Activated naive CD8-positive, alpha-beta T cell treated with anti-CD3 and anti-CD28 coated beads, Interleukin-2, amount 50 U/mL, for 24 hours (primary cell): ENCODE data around the gene AKR7A2.

ENCODE experiments used
- ATAC-seq: fragments of 150-1000 bp; cut with Tn5 transposase; one replicate; pipeline ENCODE4 v1.10.0; 2021
- DNase-seq: peaks from one replicate; pipeline ENCODE4 v3.0.0; 2021
- H3K27ac Mint-ChIP-seq: one replicate; pipeline ENCODE4 v1.8.0; 2021; ENCODE audit warnings: mild to moderate bottlenecking, mixed read lengths
- H3K27me3 Mint-ChIP-seq: one replicate; pipeline ENCODE4 v1.8.0; 2021; ENCODE audit warnings: mixed read lengths
- H3K36me3 Mint-ChIP-seq: one replicate; pipeline ENCODE4 v1.8.0; 2021; ENCODE audit warnings: low read depth, mixed read lengths
- H3K4me1 Mint-ChIP-seq: one replicate; pipeline ENCODE4 v1.8.0; 2021; ENCODE audit warnings: mixed read lengths
- H3K4me3 Mint-ChIP-seq: one replicate; pipeline ENCODE4 v1.8.0; 2021; ENCODE audit warnings: mild to moderate bottlenecking, moderate library complexity, mixed read lengths
- H3K9me3 Mint-ChIP-seq: one replicate; pipeline ENCODE4 v1.8.0; 2021; ENCODE audit warnings: mixed read lengths

Gene AKR7A2

DNA sequence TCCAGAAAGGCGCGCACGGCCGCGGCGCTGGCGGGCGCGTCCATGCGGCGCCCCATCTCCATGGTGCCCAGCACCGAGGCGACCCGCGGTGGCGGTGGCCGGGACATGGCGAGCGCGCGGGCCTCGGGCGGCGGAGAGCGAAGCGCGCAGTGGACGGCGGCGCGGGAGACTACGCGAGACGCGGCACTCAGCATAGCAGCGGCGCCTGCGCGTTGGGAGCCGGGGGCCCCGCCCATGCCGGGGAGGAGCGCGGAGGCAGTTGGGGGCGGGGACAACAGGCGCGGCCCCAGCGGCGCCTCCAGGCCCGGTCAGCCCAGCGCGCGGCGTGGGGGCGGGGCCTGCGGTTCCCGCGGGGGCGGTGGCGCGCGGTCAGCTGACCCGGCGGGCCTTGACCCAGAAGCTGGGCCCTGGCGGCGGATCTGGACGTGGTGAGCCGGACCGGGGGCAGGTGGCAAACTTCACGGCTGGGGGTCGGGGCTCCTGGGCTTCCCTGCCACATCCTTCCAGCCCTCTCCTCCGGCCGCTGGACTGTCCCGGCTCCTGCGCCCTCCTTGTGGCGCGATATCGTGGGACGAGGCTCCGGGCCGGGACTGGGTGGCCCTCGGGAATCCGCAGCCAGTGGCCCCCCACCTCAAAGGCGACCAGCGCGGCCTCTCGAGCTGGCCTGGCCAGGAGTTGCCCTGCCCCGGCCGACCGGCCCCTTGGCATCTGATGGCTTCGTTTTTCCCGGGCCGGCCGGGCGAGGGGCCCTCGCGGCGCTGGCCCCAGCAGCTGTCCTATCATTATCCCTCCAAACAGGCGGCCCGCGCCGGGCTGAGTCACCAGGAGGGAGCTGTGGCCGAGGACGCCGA is at the start of gene AKR7A2, which contains the start of gene SLC66A1:
Gene AKR7A2, minus strand, starts transcription at position 214 of the 851 bp plus-strand sequence. Its CDS starts 20 bp downstream, at position 194.
Gene SLC66A1, plus strand, starts transcription at position 396 of the 851 bp plus-strand sequence. CDS start 5,352 bp downstream, outside the sequence.
- Mint-ChIP-seq H3K27me3 (no peaks in the 10 kb centered on the region), H3K9me3 (no peaks in the 10 kb centered on the region), H3K4me1 (peaks cover 50% of the 10 kb centered on the region), H3K27ac (peak within 1 kb of the TSS; percentile 81), H3K4me3 (peak within 1 kb of the TSS; percentile 83), H3K36me3 (peaks cover 6% of the 10 kb centered on the region)
- peak; percentile 94 for DNase-seq
- ATAC-seq, result peak; percentile 91

DNA sequence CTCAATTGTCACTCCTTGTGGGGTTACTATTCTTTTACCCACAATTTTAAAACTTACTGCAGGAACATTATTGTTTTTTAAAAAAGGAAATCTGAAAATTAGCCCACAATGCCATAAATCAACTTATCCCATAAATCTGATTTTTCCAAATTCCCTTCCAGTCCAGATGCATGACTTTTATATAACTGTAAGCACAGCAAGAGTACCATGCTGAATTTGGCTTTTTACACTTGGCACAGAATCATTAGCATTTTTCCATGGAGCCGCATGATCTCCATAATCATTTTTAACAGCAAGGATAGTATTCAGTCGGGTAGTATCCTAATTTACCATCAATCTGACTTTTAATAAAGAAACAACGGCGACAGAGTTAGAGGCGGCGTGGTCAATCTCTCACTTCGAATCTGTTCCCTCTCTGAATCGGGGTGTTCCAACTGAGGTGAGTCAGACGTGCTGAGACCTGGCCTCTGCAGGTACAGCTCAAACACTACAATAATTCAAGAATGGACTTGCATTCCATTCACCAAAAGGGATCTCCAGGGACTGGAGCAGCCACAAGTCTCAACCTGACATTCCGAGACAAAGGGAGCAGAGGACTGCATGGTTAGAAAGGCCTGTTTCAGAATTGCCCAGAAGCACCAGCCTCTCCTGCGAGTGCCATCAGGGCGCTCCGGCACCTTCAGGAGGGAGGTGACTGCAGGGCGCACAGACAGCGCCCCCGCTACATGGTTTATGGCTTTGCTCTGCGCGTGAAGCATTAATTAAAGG is 49.1 kb upstream of the AKR7A2 start:
- Mint-ChIP-seq H3K27ac (peak overlapping the region; percentile 34), H3K4me3 (no peak overlapping the region), H3K9me3 (no peaks in the 10 kb centered on the region), H3K27me3 (no peaks in the 10 kb centered on the region), H3K4me1 (peaks cover 35% of the 10 kb centered on the region), H3K36me3 (peaks cover 16% of the 10 kb centered on the region)
- no peak for DNase-seq
- no peak for ATAC-seq

DNA sequence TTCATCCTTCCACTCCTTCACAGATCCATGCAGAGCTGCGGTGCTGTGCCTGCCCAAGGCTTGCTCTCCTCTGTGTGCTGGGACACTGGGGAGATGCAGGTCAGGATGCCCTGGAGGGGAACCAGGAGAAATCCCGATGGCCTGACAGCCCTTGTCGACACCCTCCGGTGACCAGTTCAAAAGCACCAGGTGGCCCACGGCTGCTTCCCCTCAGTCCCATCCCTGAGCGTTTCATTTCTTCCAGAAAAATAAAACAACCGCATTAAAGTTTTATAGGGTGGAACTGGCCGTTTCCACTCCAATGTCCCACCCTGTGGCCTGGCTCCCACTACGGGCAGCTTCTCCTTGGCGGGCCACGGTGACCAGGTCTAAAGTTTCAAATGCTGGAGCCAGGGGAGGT is 48.5 kb upstream of the AKR7A2 start:
- Mint-ChIP-seq H3K27me3 (no peaks in the 10 kb centered on the region), H3K9me3 (no peaks in the 10 kb centered on the region), H3K4me1 (peaks cover 35% of the 10 kb centered on the region), H3K4me3 (no peak overlapping the region), H3K27ac (no peak overlapping the region), H3K36me3 (peaks cover 22% of the 10 kb centered on the region)
- ATAC-seq (no peak), DNase-seq (no peak)

DNA sequence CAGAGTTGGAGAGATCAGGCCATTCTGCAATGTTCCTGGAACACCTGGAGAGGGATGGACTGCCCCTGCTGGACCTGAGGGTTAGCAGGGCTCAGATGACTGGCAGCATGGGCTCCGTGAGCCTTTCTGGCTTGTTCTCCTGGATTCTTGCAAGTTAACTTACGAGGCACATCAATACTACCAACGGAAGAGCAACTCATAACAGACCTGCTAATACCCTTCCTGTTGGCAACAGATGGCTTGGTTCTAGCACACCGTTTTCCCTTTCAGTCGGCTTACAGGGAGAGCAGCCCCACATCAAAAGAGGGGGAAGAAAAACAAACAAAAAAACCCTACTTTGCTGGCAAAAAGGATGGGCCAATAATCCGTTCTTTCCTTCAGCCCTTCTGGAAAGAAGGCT is 48.1 kb upstream of the AKR7A2 start:
- no peaks in the 10 kb centered on the region for H3K27me3 Mint-ChIP-seq

DNA sequence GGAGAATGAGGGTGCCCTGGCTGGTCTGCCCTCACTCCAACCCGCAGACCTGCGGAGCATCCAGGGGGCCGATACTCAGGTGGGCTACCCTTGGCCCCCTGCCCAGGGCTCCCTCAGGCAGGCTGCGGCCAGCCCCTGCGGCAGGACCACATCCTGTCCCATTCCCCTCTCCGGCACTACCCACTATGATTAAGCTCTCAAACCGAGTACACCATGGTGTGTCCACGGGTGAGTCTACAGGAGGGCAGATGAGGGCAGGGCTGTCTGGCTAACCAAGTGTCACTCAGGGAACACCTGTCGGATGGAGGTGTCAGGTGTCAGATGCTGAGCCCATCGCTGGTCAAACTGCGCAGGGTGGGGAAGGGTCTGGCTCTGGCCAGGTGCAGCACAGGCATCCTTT is 47.4 kb upstream of the AKR7A2 start:
- ATAC-seq (no peak), DNase-seq (no peak)
- peak overlapping the region; percentile 44 for H3K27ac Mint-ChIP-seq
- H3K36me3 Mint-ChIP-seq, result peaks cover 26% of the 10 kb centered on the region
- H3K4me3 Mint-ChIP-seq, result no peak overlapping the region
- no peaks in the 10 kb centered on the region for H3K27me3 Mint-ChIP-seq
- no peaks in the 10 kb centered on the region for H3K9me3 Mint-ChIP-seq
- H3K4me1 Mint-ChIP-seq, result peaks cover 35% of the 10 kb centered on the region

More for the DNA sequence above, 48.1 kb upstream of the AKR7A2 start:
- peak overlapping the region; percentile 44 for H3K27ac Mint-ChIP-seq
- peaks cover 23% of the 10 kb centered on the region for H3K36me3 Mint-ChIP-seq
- ATAC-seq, result no peak
- H3K9me3 Mint-ChIP-seq, result no peaks in the 10 kb centered on the region
- no peak for DNase-seq
- H3K4me3 Mint-ChIP-seq, result no peak overlapping the region
- peaks cover 35% of the 10 kb centered on the region for H3K4me1 Mint-ChIP-seq

DNA sequence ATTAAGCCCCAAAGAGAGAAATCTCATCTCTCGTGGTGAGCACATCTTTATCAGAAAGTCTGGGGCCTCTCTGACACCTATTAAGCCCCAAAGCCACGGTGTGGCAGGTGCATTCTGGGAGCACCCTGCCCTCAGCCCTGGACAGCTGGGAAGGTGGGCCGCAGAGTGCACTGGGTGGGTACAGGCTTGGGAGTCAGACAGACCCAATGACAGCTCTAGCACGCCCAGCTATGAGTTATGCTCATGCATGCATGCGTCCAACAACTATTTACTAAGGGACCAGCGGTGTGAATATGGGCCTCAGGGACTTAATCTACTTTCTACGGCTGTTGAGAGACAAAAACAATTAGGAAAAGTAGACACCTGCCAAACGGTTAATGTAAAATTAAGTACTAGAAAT is 46.8 kb upstream of the AKR7A2 start:
- DNase-seq, result no peak
- ATAC-seq, result no peak
- Mint-ChIP-seq H3K27ac (no peak overlapping the region), H3K9me3 (no peaks in the 10 kb centered on the region), H3K27me3 (no peaks in the 10 kb centered on the region), H3K4me3 (no peak overlapping the region), H3K4me1 (peaks cover 35% of the 10 kb centered on the region), H3K36me3 (peaks cover 29% of the 10 kb centered on the region)

DNA sequence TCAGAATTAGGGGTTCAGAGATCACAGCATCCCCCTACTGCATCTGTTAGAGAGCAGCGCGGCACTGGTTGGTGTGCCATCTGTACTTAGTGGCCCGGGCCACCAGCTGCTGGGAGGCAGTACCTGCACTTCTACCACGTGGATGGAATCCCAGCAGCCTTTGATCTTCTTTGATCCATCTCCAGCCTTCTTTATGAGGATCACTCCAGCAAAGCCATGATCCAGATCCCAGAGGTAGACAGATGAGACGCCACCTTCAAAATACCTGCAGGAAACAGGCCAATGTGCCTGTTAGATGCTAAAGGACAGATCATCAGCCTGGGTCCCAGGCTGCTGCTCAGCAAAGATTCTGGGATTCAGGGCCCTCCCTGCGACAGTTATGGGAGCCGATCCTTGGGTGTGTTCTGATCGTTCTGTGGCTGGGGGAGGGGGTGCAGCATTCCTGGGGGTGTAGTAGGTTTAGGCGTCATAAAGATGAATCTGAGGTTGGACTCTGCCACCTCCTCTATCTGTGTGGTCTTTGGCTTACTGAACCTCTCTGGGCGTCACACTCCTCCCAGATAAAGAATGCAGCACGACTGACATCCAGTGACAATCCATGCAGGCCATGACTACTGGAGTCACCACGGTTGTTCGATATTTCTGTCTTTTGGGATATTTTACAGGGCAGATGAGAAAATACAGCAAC is 45.5 kb upstream of the AKR7A2 start:
- ATAC-seq, result no peak
- peaks cover 28% of the 10 kb centered on the region for H3K36me3 Mint-ChIP-seq

DNA sequence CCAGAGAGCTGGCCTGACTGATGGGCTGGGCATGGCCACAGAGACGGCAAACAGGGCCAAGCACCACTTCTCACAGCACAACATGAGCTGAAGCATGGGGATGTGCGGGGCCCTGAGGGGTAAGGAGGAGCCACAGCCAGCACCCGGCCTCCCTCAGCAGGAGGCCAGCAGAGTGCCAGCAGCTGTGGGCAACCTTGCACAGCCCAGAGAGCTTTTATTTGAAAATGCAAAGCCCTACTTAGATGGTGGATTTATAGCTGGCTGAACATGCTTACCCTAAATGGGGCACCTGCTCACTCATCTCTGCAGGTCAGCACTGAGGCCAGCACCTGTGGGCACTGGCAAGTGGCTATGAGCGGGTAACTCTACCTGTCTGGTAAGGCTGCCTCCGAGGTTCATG is 44.3 kb upstream of the AKR7A2 start:
- H3K4me3 Mint-ChIP-seq, result no peak overlapping the region
- DNase-seq, result no peak
- no peaks in the 10 kb centered on the region for H3K9me3 Mint-ChIP-seq
- H3K27me3 Mint-ChIP-seq, result no peaks in the 10 kb centered on the region
- no peak for ATAC-seq
- H3K4me1 Mint-ChIP-seq, result peaks cover 19% of the 10 kb centered on the region
- H3K27ac Mint-ChIP-seq, result no peak overlapping the region
- H3K36me3 Mint-ChIP-seq, result peaks cover 33% of the 10 kb centered on the region

More for the DNA sequence above, 45.5 kb upstream of the AKR7A2 start:
- H3K4me3 Mint-ChIP-seq, result no peak overlapping the region
- no peak overlapping the region for H3K27ac Mint-ChIP-seq
- peaks cover 30% of the 10 kb centered on the region for H3K4me1 Mint-ChIP-seq
- DNase-seq, result no peak
- no peaks in the 10 kb centered on the region for H3K9me3 Mint-ChIP-seq
- no peaks in the 10 kb centered on the region for H3K27me3 Mint-ChIP-seq

DNA sequence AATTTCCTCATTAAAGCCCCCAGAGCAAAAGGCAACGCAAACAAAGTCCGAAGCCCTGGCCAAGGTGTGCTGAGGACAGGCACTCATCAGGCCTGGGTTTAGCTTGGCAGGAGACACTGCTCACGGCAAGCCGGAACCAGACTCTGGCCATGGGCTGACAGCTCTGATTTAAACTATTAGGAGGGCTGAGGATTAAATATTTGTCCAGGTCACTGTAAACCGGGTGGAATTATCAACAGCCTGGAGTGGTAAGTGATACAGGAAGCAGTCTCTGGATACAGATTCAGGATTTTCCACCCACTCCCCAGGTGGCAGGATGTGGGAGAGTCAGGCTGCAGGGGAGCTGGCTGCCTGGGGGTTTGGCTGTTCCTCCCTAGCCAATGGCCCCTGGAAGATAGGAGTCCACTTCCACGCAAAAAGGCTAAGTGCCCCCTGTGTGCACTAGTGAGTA is 42.6 kb upstream of the AKR7A2 start:
- Mint-ChIP-seq H3K4me3 (no peak overlapping the region), H3K9me3 (no peaks in the 10 kb centered on the region)
- ATAC-seq, result no peak

DNA sequence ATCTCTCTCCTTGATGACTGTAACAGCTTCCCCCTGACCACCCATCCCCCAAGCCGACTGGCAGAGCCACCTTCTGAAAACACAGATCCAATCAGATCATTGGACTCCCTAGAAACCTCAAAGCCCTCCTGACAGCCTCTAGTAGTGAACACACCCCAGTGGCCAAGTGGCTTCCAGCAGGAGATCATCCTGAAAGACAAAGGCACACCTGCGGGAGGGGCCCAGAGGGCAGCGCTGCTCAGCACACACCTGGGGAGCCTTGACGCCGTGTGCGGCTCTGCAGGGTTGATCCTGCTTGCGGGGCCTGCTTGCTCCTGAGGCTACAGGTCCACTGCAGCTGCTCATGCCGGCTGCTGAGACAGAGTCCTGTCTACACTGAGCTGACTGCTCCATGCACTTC is 41.7 kb upstream of the AKR7A2 start:
- Mint-ChIP-seq H3K4me1 (no peaks in the 10 kb centered on the region), H3K27ac (no peak overlapping the region), H3K9me3 (no peaks in the 10 kb centered on the region), H3K36me3 (peaks cover 36% of the 10 kb centered on the region), H3K4me3 (no peak overlapping the region), H3K27me3 (no peaks in the 10 kb centered on the region)
- ATAC-seq (no peak), DNase-seq (no peak)

More for the DNA sequence above, 42.6 kb upstream of the AKR7A2 start:
- peaks cover 36% of the 10 kb centered on the region for H3K36me3 Mint-ChIP-seq
- H3K27ac Mint-ChIP-seq, result no peak overlapping the region
- H3K27me3 Mint-ChIP-seq, result no peaks in the 10 kb centered on the region
- no peak for DNase-seq
- H3K4me1 Mint-ChIP-seq, result peaks cover 2% of the 10 kb centered on the region

DNA sequence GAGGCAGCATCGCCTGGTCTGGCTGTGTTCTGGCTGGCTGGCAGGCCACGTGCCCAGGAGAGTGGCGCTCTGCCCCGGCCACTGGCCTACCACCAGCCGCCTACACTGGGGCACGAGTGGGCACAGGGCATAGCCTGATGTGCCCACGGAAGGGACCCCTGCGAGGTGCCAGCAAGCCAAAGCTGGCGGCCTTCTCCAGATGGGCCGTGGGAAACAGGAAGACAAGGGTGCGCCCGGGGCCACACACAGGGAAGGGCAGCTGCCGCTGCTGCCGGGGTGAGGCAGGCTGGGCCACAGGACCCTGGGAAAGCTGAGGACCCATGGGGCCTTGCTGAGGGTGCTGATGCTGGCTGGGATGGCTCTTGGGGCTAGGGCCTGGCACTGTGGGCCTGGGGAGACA is 40.9 kb upstream of the AKR7A2 start:
- H3K27me3 Mint-ChIP-seq, result no peaks in the 10 kb centered on the region
- H3K27ac Mint-ChIP-seq, result no peak overlapping the region
- H3K4me3 Mint-ChIP-seq, result no peak overlapping the region
- ATAC-seq (no peak), DNase-seq (no peak)
- peaks cover 35% of the 10 kb centered on the region for H3K36me3 Mint-ChIP-seq
- H3K9me3 Mint-ChIP-seq, result no peaks in the 10 kb centered on the region
- no peaks in the 10 kb centered on the region for H3K4me1 Mint-ChIP-seq

DNA sequence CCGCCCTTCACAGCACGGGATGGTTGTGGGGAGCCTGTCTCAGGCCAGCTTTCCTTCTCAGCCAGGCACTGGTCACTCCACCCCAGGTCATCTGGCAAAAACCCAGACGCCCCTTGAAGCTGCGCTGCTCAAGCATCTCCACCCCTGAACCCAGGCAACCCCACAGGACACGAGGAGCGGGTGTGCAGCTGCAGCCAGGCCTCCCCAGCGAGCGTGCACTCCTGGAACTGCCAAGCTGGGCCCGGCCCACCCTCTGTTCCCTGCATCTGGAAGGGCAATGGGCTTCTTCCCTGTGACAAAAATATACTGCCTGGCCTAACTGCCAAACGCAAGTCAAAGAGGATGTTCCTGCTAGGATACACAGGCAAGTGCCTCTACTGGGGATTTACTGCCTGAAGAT is 39.9 kb upstream of the AKR7A2 start:
- no peaks in the 10 kb centered on the region for H3K4me1 Mint-ChIP-seq
- H3K27me3 Mint-ChIP-seq, result no peaks in the 10 kb centered on the region
- peaks cover 32% of the 10 kb centered on the region for H3K36me3 Mint-ChIP-seq
- no peak overlapping the region for H3K4me3 Mint-ChIP-seq
- H3K27ac Mint-ChIP-seq, result no peak overlapping the region
- ATAC-seq (no peak), DNase-seq (no peak)
- no peaks in the 10 kb centered on the region for H3K9me3 Mint-ChIP-seq

DNA sequence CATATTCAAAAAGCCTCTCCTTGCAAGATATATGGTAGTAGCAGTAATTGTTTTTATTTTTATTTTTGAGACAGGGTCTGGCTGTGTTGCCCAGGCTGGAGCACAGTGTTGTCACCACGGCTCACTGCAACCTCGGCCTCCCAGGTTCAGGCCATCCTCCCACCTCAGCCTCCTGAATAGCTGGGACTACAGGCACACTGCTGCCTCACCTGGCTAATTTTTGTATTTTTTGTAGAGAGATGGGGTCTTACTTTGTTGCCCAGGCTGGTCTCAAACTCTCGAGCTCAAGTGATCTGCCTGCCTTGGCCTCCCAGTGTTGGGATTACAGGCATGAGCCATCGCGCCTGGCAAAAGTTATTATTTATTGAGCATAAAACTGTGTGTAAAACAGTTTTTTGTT is 38.6 kb upstream of the AKR7A2 start:
- Mint-ChIP-seq H3K4me1 (no peaks in the 10 kb centered on the region), H3K27ac (peak overlapping the region; percentile 40), H3K27me3 (no peaks in the 10 kb centered on the region), H3K4me3 (no peak overlapping the region), H3K36me3 (peaks cover 27% of the 10 kb centered on the region), H3K9me3 (no peaks in the 10 kb centered on the region)
- DNase-seq, result no peak
- no peak for ATAC-seq

DNA sequence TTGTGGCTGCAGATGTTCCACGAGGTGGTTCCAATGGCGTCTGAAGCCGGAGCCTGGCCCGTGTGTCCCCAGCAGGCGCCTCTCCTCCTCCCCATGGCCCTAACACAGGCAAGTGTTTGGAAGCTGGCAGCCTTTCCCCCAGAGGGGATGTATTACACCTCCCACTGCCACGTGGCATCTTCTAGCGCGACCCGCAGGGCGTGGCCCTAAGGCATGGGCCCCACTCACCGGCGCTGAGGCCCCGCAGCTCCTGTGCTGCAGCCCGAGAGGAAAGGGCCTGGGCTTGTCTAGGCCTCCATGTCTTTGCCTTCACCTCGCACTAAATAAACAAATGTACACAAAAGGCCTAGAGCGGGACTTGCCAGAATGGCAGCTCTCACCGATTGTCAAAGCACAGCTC is 38.1 kb upstream of the AKR7A2 start:
- Mint-ChIP-seq H3K27me3 (no peaks in the 10 kb centered on the region), H3K27ac (peak overlapping the region; percentile 40), H3K4me3 (no peak overlapping the region), H3K9me3 (no peaks in the 10 kb centered on the region), H3K4me1 (no peaks in the 10 kb centered on the region), H3K36me3 (peaks cover 25% of the 10 kb centered on the region)
- ATAC-seq (no peak), DNase-seq (no peak)
